HepG2 (cell line): ENCODE data around the gene TPX2. TPM values are rescaled to one million over a fixed set of nuclear protein-coding genes. Genes with fewer than 3 reads are reported as not detected.

Experiments used
- BRCA1 ChIP-seq: sonication (generic); formaldehyde crosslinking; IDR thresholded peaks from 2 replicates; pipeline ENCODE4 v1.4.0; 2020; ENCODE audit warnings: missing genetic modification reagents
- CSRNP1 ChIP-seq: sonication (generic); formaldehyde crosslinking; IDR thresholded peaks from 2 replicates; pipeline ENCODE4 v1.8.1; 2023; ENCODE audit warnings: mild to moderate bottlenecking, missing genetic modification reagents
- DBP ChIP-seq: sonication (generic); formaldehyde crosslinking; IDR thresholded peaks from 2 replicates; pipeline ENCODE4 v1.4.0; 2020; ENCODE audit warnings: missing genetic modification reagents; ENCODE audit errors: not compliant biosample characterization
- E2F1 ChIP-seq: sonication (generic); formaldehyde crosslinking; IDR thresholded peaks from 2 replicates; pipeline ENCODE4 v1.5.0; 2020; ENCODE audit warnings: missing genetic modification reagents
- ETS1 ChIP-seq: sonication (generic); formaldehyde crosslinking; IDR thresholded peaks from 2 replicates; pipeline ENCODE4 v1.4.0; 2020; ENCODE audit warnings: missing genetic modification reagents
- FOXJ3 ChIP-seq: sonication (generic); formaldehyde crosslinking; IDR thresholded peaks from 2 replicates; pipeline ENCODE4 v1.4.0; 2020; ENCODE audit warnings: missing genetic modification reagents, mild to moderate bottlenecking, borderline replicate concordance
- GPN1 ChIP-seq: sonication (generic); formaldehyde crosslinking; IDR thresholded peaks from 2 replicates; pipeline ENCODE4 v1.5.1; 2020; ENCODE audit warnings: missing genetic modification reagents, borderline replicate concordance
- KLF12 ChIP-seq: sonication (generic); formaldehyde crosslinking; IDR thresholded peaks from 2 replicates; pipeline ENCODE4 v1.4.0; 2020; ENCODE audit warnings: missing genetic modification reagents, borderline replicate concordance
- RARA ChIP-seq: IDR thresholded peaks from 2 replicates; pipeline ENCODE4 v1.6.1; 2016; ENCODE audit warnings: missing genetic modification reagents, missing compliant biosample characterization
- RELA ChIP-seq: sonication (generic); formaldehyde crosslinking; IDR thresholded peaks from 2 replicates; pipeline ENCODE4 v1.4.0; 2020; ENCODE audit warnings: missing genetic modification reagents
- SKIL ChIP-seq: sonication (generic); formaldehyde crosslinking; IDR thresholded peaks from 2 replicates; pipeline ENCODE4 v1.8.0; 2022; ENCODE audit warnings: missing genetic modification reagents, mild to moderate bottlenecking, moderate library complexity, borderline replicate concordance
- WIZ ChIP-seq: sonication (generic); formaldehyde crosslinking; IDR thresholded peaks from 2 replicates; pipeline ENCODE4 v1.5.1; 2020; ENCODE audit warnings: mild to moderate bottlenecking, missing genetic modification reagents
- ZBTB14 ChIP-seq: sonication (generic); formaldehyde crosslinking; IDR thresholded peaks from 2 replicates; pipeline ENCODE4 v1.4.0; 2020; ENCODE audit warnings: missing genetic modification reagents
- ZBTB7A ChIP-seq: sonication (generic); formaldehyde crosslinking; IDR thresholded peaks from 2 replicates; pipeline ENCODE4 v1.8.0; 2022; ENCODE audit warnings: mild to moderate bottlenecking, missing genetic modification reagents
- ZFY ChIP-seq: sonication (generic); formaldehyde crosslinking; IDR thresholded peaks from 2 replicates; pipeline ENCODE4 v1.4.0; 2020; ENCODE audit warnings: missing genetic modification reagents
- ZKSCAN8 ChIP-seq: IDR thresholded peaks from 2 replicates; pipeline ENCODE4 v1.6.1; 2016; ENCODE audit warnings: borderline replicate concordance, missing genetic modification reagents, missing compliant biosample characterization
- ZNF136 ChIP-seq: sonication (generic); formaldehyde crosslinking; IDR thresholded peaks from 2 replicates; pipeline ENCODE4 v1.8.1; 2022; ENCODE audit warnings: low read depth, mild to moderate bottlenecking, moderate library complexity, missing genetic modification reagents
- ZUFSP ChIP-seq: sonication (generic); formaldehyde crosslinking; IDR thresholded peaks from 2 replicates; pipeline ENCODE4 v1.9.0; 2021; ENCODE audit warnings: missing genetic modification reagents, mild to moderate bottlenecking, borderline replicate concordance
- polyA plus RNA-seq, 8 experiments: library from polyadenylated mRNA; depleted of rRNA in 3 of 8; stranded (reverse) in 7 of 8; unstranded in 1 of 8; fragments of >200 nt; fragmentation: Illumina TruSeq in 4 of 8; extraction: Trizol in 4 of 8; gene quantifications; 2 replicates each; pipeline versions ENCODE4 v1.2.1 to v1.2.3, GENCODE V29; 2011 to 2016; ENCODE audit warnings: low read depth in 4 of 8, missing spikeins in 1 of 8, mixed read lengths in 1 of 8; ENCODE audit not compliant: insufficient read depth in 1 of 8
- total RNA-seq, 5 experiments: library from RNA; depleted of rRNA; stranded (reverse); fragments of >200 nt; fragmentation: Illumina TruSeq; extraction: Trizol; gene quantifications; 2 replicates each; pipeline ENCODE4 v1.2.3, GENCODE V29; 2016; ENCODE audit warnings: low read depth in 1 of 5

Gene TPX2
- total and polyA plus RNA-seq, 2 of the 13 experiments (the other 11 are each of a cell fraction or from before 2014, with no cell fraction given), result 34.3 to 124 TPM

GRCh38 chr20:31711179-31712111, 27.6 kb upstream of the TPX2 start (continued):
- TF ChIP-seq GPN1 (CRISPR knock-in tag) (no peak), ZBTB14 (CRISPR knock-in tag) (no peak), ZNF136 (CRISPR knock-in tag) (no peak), E2F1 (CRISPR knock-in tag) (no peak), BRCA1 (0 out of 2 replicates have a peak, but pooled peaks have one; percentile 46), ZFY (CRISPR knock-in tag) (no peak), WIZ (no peak), SKIL (peak; percentile 44; the same call in 1 of the 2 replicates), RELA (CRISPR knock-in tag) (no peak), CSRNP1 (CRISPR knock-in tag) (no peak), ZBTB7A (no peak), DBP (CRISPR knock-in tag) (no peak), ZKSCAN8 (peak; percentile 40), ETS1 (no peak), FOXJ3 (CRISPR knock-in tag) (peak; percentile 55; the same call in 1 of the 2 replicates), KLF12 (CRISPR knock-in tag) (no peak), RARA (peak; percentile 81), ZUFSP (no peak)
